DMS153 (cell line): Measurements from ENCODE around the gene TFG.
"Not testable (repeated sequence)": the region's sequence is repeated elsewhere in the genome, so short reads cannot be mapped to it uniquely, and the experiment has no call there.

Experiments used
- DNase-seq: peaks from one replicate; lab custom pipeline; 2025; lab: John Stamatoyannopoulos, UW

Gene TFG

GRCh38 chr3:100708989-100709841 lies at the start of gene TFG:
Gene TFG, plus strand, starts transcription at chr3:100709494. Its CDS starts 4,192 bp downstream, at chr3:100713686.
- DNase-seq: peak; percentile 97

DNA sequence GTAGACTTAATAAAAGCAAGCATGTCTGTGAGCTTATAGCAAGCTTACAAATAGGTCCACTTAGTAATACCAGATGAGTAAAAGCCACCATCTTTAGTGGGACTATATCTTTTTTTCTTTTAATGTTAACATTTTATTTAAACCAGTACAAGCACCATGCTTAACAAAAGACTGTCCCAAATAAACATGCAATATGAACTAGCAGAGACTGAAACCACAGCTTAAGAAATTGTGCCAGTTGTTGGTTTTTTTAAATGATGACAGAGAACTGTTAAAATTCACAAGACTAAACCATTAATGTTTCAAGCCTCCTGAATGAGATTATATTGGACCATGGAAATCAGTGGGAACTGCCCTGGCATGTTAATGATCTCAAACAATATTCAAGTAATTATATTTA lies 48.0 kb upstream of the TFG start:
- DNase-seq: not testable (repeated sequence)

- no peak for DNase-seq
Observed at GRCh38 chr3:100662113-100662823, 47.0 kb upstream of the TFG start.

DNA sequence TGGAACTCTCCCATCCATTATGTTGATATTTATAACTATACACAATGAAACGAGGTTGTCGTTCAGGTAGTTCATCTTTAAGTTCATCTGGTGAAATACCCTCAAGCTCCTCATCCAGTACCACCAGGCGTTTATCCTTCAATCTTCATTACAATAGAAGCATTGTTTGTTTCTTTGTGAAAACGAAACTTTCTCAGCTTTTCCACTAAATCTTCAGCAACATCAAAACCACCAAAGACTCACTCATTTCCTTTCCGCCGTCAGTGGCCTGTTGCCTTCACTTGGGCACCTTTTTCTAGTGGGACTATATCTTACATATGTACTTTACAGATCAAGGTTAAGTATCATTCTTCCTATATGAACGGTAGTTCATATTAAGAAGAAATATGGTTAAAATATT lies 44.1 kb upstream of the TFG start:
- DNase-seq: no peak

- DNase-seq: not testable (repeated sequence)
Observed at GRCh38 chr3:100666699-100667098, 42.6 kb upstream of the TFG start.

DNA sequence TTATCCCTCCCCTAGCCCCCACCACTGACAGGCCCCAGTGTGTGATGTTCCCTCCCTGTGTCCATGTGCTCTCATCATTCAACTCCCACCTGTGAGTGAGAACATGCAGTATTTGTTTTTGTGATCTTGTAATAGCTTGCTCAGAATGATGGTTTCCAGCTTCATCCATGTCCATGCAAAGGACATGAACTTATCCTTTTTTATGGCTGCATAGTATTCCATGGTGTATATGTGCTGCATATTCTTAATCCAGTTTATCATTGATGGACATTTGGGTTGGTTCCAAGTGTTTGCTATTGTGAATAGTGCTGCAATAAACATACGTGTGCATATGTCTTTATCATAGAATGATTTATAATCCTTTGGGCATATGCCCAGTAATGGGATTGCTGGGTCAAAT lies 42.0 kb upstream of the TFG start:
- not testable (repeated sequence) for DNase-seq

DNA sequence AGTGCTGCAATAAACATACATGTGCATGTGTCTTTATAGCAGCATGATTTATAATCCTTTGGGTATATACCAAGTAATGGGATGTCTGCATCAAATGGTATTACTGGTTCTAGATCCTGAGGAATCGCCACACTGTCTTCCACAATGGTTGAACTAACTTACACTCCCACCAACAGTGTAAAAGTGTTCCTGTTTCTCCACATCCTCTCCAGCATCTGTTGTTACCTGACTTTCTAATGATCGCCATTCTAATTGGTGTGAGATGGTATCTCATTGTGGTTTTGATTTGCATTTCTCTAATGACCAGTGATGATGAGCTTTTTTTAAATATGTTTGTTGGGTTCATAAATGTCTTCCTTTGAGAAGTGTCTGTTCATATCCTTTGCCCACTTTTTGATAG lies 38.3 kb upstream of the TFG start:
- DNase-seq: not testable (repeated sequence)

GRCh38 chr3:100681496-100681895 lies 27.8 kb upstream of the TFG start:
- DNase-seq: no peak

- DNase-seq: no peak
Observed at GRCh38 chr3:100682056-100682853, 27.0 kb upstream of the TFG start.

GRCh38 chr3:100682854-100683760 lies 26.2 kb upstream of the TFG start:
- DNase-seq: no peak

DNA sequence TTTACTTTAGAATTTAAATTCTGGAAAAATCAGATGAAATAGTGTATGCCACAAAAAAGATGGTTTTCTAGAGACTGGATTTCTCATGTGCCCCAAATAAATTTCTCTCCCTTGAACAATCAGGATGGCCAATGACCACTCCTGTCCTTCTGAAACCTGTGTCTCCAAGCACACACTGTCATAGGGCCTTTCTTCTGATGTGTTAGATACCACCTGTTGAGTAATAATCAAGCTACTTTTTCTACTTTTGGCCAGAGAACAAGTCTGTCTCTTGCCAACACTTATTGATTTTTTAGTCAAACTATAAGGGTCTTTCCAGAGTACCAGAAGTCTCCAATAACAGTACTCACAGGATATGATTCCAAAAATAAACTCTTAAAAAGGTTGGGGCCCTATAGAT lies 16.1 kb upstream of the TFG start:
- no peak for DNase-seq

- no peak for DNase-seq
Observed at GRCh38 chr3:100695696-100696095, 13.6 kb upstream of the TFG start.

GRCh38 chr3:100696161-100696560 lies 13.1 kb upstream of the TFG start:
- DNase-seq: no peak

DNA sequence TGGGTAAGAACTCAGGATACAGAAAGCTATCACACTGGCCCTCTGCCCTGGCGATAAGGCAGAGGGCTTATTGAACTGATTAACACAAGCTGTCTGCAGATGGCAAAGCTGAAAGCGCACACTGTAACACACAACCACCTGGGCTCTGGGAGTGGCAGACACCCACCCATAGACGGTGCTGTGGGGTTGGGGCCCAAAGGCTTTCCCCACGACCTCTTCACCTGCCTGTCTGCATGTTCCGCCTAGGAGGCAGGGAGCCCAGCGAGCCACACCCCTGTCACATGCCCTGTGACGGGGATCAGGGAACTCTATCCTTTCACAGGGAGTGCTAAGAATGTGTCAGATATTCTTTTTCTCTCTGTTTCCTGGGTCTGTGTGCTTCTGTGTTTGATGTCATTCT lies 12.1 kb upstream of the TFG start:
- no peak for DNase-seq

DNA sequence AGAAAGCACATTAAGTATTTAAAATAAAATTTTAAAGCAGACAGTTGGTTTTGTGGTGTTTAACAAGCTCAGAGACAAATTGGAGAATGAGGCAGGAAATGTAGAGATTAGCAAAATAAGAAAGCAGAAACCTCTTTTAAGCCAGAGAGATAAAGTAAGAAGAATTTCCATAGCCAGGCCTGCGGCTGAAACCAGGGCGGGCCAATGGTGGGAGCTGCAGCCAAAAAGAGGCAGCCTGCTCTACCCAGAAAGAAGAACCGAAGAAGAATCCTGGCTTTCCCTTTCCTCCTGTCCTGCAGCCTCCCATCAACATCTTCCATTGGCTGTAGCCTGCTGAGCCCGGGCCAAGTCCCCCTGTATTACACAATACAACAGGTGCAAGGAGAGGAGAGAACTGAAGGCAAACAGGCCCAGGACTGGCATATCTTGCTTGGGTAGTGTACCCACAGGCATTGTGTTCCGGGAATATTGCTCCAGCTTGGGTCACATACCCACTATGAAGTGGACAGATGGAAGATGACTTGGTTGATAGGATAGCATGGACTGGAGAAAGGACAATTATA lies 11.5 kb upstream of the TFG start:
- DNase-seq: no peak

- DNase-seq: no peak
Observed at GRCh38 chr3:100698736-100699135, 10.6 kb upstream of the TFG start.

GRCh38 chr3:100700708-100701107 lies 8.6 kb upstream of the TFG start:
- no peak for DNase-seq

DNA sequence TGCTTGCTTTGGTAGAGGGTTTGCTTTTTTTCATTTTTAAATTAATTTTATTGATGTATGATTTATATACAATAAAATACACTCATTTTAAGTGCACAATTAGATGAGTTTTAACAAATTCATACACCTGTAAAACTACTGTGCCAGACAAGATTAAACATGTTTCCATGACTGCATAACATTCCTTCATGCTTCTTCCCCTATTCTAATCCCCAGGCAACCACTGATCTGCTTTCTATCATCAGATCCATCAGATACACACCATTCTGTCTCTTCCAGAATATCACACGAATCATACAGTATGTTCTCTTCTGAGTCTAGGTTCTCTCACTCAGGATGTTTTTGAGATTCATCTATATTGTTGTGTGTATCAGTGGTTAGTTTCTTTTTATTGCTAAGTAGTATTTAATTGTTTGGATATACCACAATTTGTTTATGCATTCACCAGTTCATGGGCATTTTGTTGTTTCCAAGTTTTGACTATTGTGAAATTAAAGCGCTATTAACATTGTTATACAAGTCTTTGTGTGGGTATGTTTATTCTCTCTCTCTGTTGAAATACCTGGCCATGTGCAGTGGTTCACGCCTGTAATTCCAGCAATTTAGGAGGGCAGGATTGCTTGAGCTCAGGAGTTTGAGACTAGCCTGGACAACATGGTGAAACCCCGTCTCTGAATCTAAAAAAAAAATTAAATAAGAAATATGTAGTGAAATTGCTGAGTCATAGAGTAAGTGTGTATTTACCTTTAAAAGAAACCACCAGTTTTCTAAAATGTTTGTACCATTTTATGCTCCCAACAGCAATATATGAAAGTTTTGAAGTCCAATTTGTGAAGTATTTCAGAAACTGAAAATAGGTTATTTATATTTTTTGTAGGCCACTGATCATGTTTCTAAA lies 7.0 kb upstream of the TFG start:
- DNase-seq: no peak

DNA sequence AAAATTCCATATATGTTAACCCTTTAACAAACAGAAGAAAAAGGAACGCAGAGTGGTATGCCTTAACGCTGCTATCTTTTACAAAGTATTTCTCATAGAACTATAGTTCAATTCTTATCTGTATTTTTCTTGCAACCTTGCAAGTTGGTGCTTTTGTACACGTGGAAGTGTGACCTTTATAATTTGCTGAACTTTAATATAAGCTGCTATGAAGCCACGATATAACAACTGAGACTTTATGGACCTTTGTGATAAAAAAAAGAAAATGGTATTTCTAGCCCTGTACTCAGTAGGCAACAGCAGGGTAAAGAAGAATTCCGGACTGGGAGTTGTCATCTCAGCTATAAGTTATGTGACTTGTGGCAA lies 6.3 kb upstream of the TFG start:
- no peak for DNase-seq

- no peak for DNase-seq
Observed at GRCh38 chr3:100703865-100704264, 5.4 kb upstream of the TFG start.
